A673 (cell line): ENCODE data around the gene TRIM66.

Source experiments
- CTCF ChIP-seq: fragments of 300-800, 200-600 bp; sonication (generic); conservative IDR thresholded peaks from 2 replicates; pipeline ENCODE4 v1.5.1; 2017; ENCODE audit warnings: low read depth, mild to moderate bottlenecking, antibody characterized with exemption, low read length, moderate library complexity, mixed read lengths
- EZH2 ChIP-seq: fragments of 200-600 bp; sonication (generic); IDR thresholded peaks from 2 replicates; pipeline ENCODE4 v1.6.1; 2017; ENCODE audit warnings: borderline replicate concordance, low read depth, mild to moderate bottlenecking, mixed read lengths, antibody characterized with exemption, low read length; ENCODE audit not compliant: poor library complexity, severe bottlenecking

GRCh38 chr11:8665222-8665621 lies 17.2 kb downstream of the TRIM66 start:
- TF ChIP-seq CTCF (no peak), EZH2 (no peak)
